LHCN-M2 (cell line): ENCODE data around the gene SLC6A18. TPM values are rescaled to one million over a fixed set of nuclear protein-coding genes. Genes with fewer than 3 reads are reported as not detected.

ENCODE experiments used
- DNase-seq: peaks from one replicate; pipeline ENCODE4 v3.0.0-alpha.2; 2012; ENCODE audit warnings: low read depth
- total RNA-seq: library from RNA; depleted of rRNA; stranded (reverse); fragments of >200 nt; gene quantifications from 2 replicates; pipeline ENCODE4 v1.2.3, GENCODE V29; 2014

Gene SLC6A18
- total RNA-seq, 1 experiment from 2014 or later, result not detected

- no peak for DNase-seq
These were observed 21.7 kb upstream of the SLC6A18 start for GRCh38 chr5:1203311-1203967.

GRCh38 chr5:1203968-1204692 lies 21.1 kb upstream of the SLC6A18 start:
- DNase-seq, result no peak

- DNase-seq, result peak; percentile 3
These were observed 20.4 kb upstream of the SLC6A18 start for GRCh38 chr5:1204693-1205242.

- no peak for DNase-seq
These were observed 19.7 kb upstream of the SLC6A18 start for GRCh38 chr5:1205255-1206180.

- no peak for DNase-seq
These were observed 18.4 kb upstream of the SLC6A18 start for GRCh38 chr5:1206521-1207412.

GRCh38 chr5:1207555-1207954 lies 17.6 kb upstream of the SLC6A18 start:
- DNase-seq, result no peak

- DNase-seq, result no peak
These were observed 16.9 kb upstream of the SLC6A18 start for GRCh38 chr5:1208221-1208742.

GRCh38 chr5:1208743-1209488 lies 16.3 kb upstream of the SLC6A18 start:
- no peak for DNase-seq

- no peak for DNase-seq
These were observed 15.7 kb upstream of the SLC6A18 start for GRCh38 chr5:1209489-1209852.

GRCh38 chr5:1209896-1210776 lies 15.0 kb upstream of the SLC6A18 start:
- no peak for DNase-seq

GRCh38 chr5:1210832-1211251 lies 14.3 kb upstream of the SLC6A18 start:
- DNase-seq, result no peak

GRCh38 chr5:1211701-1212100 lies 13.5 kb upstream of the SLC6A18 start:
- no peak for DNase-seq

- no peak for DNase-seq
These were observed 12.9 kb upstream of the SLC6A18 start for GRCh38 chr5:1212271-1212670.

- no peak for DNase-seq
These were observed 12.3 kb upstream of the SLC6A18 start for GRCh38 chr5:1212881-1213280.

GRCh38 chr5:1213508-1214162 lies 11.5 kb upstream of the SLC6A18 start:
- no peak for DNase-seq

- no peak for DNase-seq
These were observed 10.8 kb upstream of the SLC6A18 start for GRCh38 chr5:1214163-1214935.

GRCh38 chr5:1214936-1215220 lies 10.3 kb upstream of the SLC6A18 start:
- no peak for DNase-seq
